ENCODE measurements around the gene PACS1.

DNA sequence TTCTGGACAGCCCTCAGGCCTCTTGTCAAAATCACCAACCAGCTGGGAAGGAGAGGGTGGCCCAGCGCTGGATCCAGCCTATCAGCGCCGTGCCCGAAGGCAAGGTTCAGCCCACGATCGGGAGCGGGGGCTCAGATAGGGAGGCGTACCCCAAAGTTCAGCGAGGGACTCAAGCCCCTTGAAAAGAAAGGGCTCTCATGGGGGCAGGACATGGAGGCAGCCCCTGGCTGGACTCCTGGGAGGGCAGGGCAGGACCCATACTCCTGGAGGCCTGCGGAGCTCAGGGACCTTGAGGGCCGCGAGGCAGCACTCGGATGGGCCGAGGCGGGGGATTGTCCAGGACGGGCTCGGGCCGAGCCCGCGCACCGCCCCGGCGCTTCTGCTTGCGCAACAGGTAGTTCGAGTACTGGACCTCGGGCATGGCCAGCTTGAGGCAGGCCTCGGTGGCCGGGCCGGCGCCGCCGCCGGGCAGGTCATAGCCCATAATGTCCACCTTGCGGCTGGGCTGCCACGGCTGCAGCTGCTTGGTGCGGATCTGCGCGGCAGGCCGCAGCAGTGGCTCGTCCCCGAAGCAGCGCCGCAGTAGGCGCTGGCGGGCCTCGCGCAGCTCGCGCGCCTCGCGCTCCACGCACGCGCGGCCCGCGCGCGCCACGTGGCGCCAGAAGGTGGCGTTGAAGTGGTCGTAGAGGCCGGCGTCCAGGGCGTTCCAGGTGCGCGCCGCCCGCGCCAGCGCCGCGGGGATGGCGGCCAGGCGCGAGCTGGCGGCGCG, 27.7 kb upstream of the PACS1 start:
- TF ChIP-seq, protein P1, sequence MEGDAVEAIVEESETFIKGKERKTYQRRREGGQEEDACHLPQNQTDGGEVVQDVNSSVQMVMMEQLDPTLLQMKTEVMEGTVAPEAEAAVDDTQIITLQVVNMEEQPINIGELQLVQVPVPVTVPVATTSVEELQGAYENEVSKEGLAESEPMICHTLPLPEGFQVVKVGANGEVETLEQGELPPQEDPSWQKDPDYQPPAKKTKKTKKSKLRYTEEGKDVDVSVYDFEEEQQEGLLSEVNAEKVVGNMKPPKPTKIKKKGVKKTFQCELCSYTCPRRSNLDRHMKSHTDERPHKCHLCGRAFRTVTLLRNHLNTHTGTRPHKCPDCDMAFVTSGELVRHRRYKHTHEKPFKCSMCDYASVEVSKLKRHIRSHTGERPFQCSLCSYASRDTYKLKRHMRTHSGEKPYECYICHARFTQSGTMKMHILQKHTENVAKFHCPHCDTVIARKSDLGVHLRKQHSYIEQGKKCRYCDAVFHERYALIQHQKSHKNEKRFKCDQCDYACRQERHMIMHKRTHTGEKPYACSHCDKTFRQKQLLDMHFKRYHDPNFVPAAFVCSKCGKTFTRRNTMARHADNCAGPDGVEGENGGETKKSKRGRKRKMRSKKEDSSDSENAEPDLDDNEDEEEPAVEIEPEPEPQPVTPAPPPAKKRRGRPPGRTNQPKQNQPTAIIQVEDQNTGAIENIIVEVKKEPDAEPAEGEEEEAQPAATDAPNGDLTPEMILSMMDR (optimal IDR thresholded peaks at IDR 0.05 in 1 of 3, IDR thresholded peaks at IDR 0.05 in 1 of 3, conservative IDR thresholded peaks at IDR 0.05 in 1 of 3; ENCODE audit: extremely low read depth in 1 of 3, insufficient read depth in 2 of 3, low read length in 3 of 3): no peak
- TF ChIP-seq EZH2 (IDR thresholded peaks at IDR 0.05; ENCODE audit: low read length): no peak
